B cell (primary cell): ENCODE measurements around the gene TTC28. TPM values are rescaled to one million over a fixed set of nuclear protein-coding genes. Genes with fewer than 3 reads are reported as not detected.
"Not testable (repeated sequence)": the region's sequence is repeated elsewhere in the genome, so short reads cannot be mapped to it uniquely, and the experiment has no call there.

Experiments
- ATAC-seq: fragments of 200-7000 bp; cut with Tn5 transposase; one replicate; pipeline ENCODE4 v1.10.0; 2021; ENCODE audit warnings: low read depth, mild to moderate bottlenecking, moderate number of reproducible peaks, moderate library complexity
- CTCF ChIA-PET: fragments of 350-600 bp; sonication (Branson Sonifier 250); formaldehyde crosslinking; loops from one replicate; lab custom pipeline; 2021; ENCODE audit warnings: antibody characterized with exemption, inconsistent platforms; lab: Charles Lee
- POLR2A ChIA-PET: fragments of 350-600 bp; sonication (Branson Sonifier 250); formaldehyde crosslinking; loops from one replicate; lab custom pipeline; 2021; ENCODE audit warnings: antibody characterized with exemption; lab: Charles Lee
- DNase-seq: peaks from one replicate; pipeline ENCODE4 v3.0.0; 2013
- H2AFZ ChIP-seq: 2 replicates; pipeline ENCODE4 v1.6.1; 2012; ENCODE audit warnings: mild to moderate bottlenecking, low read depth, low read length; ENCODE audit not compliant: insufficient read depth, poor library complexity, severe bottlenecking
- H3K27ac ChIP-seq, 2 donors: 1 replicate in 1 of 2; 2 replicates in 1 of 2; pipeline ENCODE4 v1.5.1; 2012 to 2013; ENCODE audit warnings: low read length in 2 of 2, mild to moderate bottlenecking in 2 of 2, moderate library complexity in 1 of 2
- H3K27me3 ChIP-seq, 4 experiments: fragments of 200-600 bp in 1 of 4; sonication (generic) in 1 of 4; replicated peaks in 1 of 4; 1 replicate in 2 of 4; 2 replicates in 2 of 4; pipeline versions ENCODE4 v1.6.1 to v1.7.0; 2013 to 2016; ENCODE audit warnings: low read length in 3 of 4, mild to moderate bottlenecking in 2 of 4, mixed read lengths in 1 of 4, moderate library complexity in 1 of 4; ENCODE audit not compliant: insufficient read depth in 4 of 4, control insufficient read depth in 3 of 4; ENCODE audit errors: control extremely low read depth in 1 of 4
- H3K36me3 ChIP-seq, 2 experiments: replicated peaks in 1 of 2; 1 replicate in 1 of 2; 2 replicates in 1 of 2; pipeline versions ENCODE4 v1.6.1 to v1.7.1; 2013; ENCODE audit warnings: low read length in 1 of 2; ENCODE audit not compliant: insufficient read depth in 2 of 2, control insufficient read depth in 1 of 2; ENCODE audit errors: control extremely low read depth in 1 of 2, extremely low read depth in 1 of 2
- H3K4me1 ChIP-seq, 2 donors: fragments of 200-600 bp in 1 of 2; sonication (generic) in 1 of 2; 1 replicate in 1 of 2; 2 replicates in 1 of 2; pipeline versions ENCODE4 v1.5.1 to v1.6.1; 2013 to 2017; ENCODE audit warnings: low read length in 2 of 2; ENCODE audit not compliant: control insufficient read depth in 2 of 2, insufficient read depth in 2 of 2
- H3K4me2 ChIP-seq: replicated peaks from 2 replicates; pipeline ENCODE3; 2012; ENCODE audit warnings: mild to moderate bottlenecking, low read depth, low read length; ENCODE audit not compliant: poor library complexity, severe bottlenecking
- H3K4me3 ChIP-seq, 5 experiments: fragments of 200-600 bp in 1 of 5; sonication (generic) in 1 of 5; 1 replicate in 3 of 5; 2 replicates in 2 of 5; pipeline versions ENCODE4 v1.5.1 to v1.7.0; 2011 to 2016; ENCODE audit warnings: low read length in 4 of 5, mild to moderate bottlenecking in 4 of 5, low read depth in 2 of 5, control low read depth in 1 of 5, moderate library complexity in 1 of 5; ENCODE audit not compliant: insufficient read depth in 1 of 5; ENCODE audit errors: control extremely low read depth in 1 of 5, extremely low read depth in 1 of 5
- H3K79me2 ChIP-seq: fragments of 200-600 bp; sonication (generic); one replicate; pipeline ENCODE4 v1.6.0; 2016; ENCODE audit warnings: low read length; ENCODE audit not compliant: control insufficient read depth, insufficient read depth
- H3K9ac ChIP-seq: fragments of 200-600 bp; sonication (generic); 2 replicates; pipeline ENCODE4 v1.6.1; 2017; ENCODE audit warnings: mild to moderate bottlenecking, low read length, moderate library complexity
- H3K9me3 ChIP-seq, 3 donors: one replicate each; pipeline versions ENCODE4 v1.6.1 to v1.7.1; 2013; ENCODE audit warnings: low read length in 2 of 3; ENCODE audit not compliant: control insufficient read depth in 2 of 3, insufficient read depth in 1 of 3; ENCODE audit errors: control extremely low read depth in 1 of 3
- H4K20me1 ChIP-seq: 2 replicates; pipeline ENCODE4 v1.6.0; 2012; ENCODE audit warnings: mild to moderate bottlenecking, low read length; ENCODE audit not compliant: insufficient read depth, control insufficient read depth, poor library complexity, severe bottlenecking
- H3K27ac Mint-ChIP-seq: one replicate; pipeline ENCODE4 v1.8.0; 2021; ENCODE audit warnings: mixed read lengths
- H3K27me3 Mint-ChIP-seq: one replicate; pipeline ENCODE4 v1.8.0; 2021; ENCODE audit warnings: mixed read lengths
- H3K4me1 Mint-ChIP-seq: one replicate; pipeline ENCODE4 v1.8.0; 2021; ENCODE audit warnings: mixed read lengths
- H3K4me3 Mint-ChIP-seq: one replicate; pipeline ENCODE4 v1.8.0; 2021; ENCODE audit warnings: mixed read lengths
- H3K9me3 Mint-ChIP-seq: one replicate; pipeline ENCODE4 v1.8.0; 2022; ENCODE audit warnings: mixed read lengths; ENCODE audit not compliant: insufficient read depth
- CTCF ChIP-seq: fragments of 200-600 bp; IDR thresholded peaks from one replicate; pipeline ENCODE4 v1.8.0; 2022; ENCODE audit warnings: antibody characterized with exemption, mild to moderate bottlenecking
- EZH2 ChIP-seq: IDR thresholded peaks from 2 replicates; pipeline ENCODE4 v1.6.1; 2012; ENCODE audit warnings: borderline replicate concordance, low read depth, mild to moderate bottlenecking, moderate library complexity, low read length; ENCODE audit not compliant: insufficient read depth, poor library complexity, severe bottlenecking
- WGBS: methylation state at CpG from one replicate; pipeline ENCODE4 v1.1.5; 2013; ENCODE audit warnings: missing lambda C conversion rate; ENCODE audit not compliant: insufficient coverage; 5-methylcytosine and 5-hydroxymethylcytosine counted together
- intact Hi-C: fragments of 100-400 bp; cut with micrococcal nuclease; formaldehyde crosslinking; loops from one replicate; pipeline ENCODE4 v1.10.0; 2022
- polyA plus RNA-seq: library from polyadenylated mRNA; depleted of rRNA; stranded (reverse); fragments of >200 nt; gene quantifications from 2 replicates; pipeline ENCODE4 v1.2.3, GENCODE V29; 2012
- total RNA-seq, 2 donors: library from RNA; stranded (reverse); fragments of 120-200 nt in 1 of 2; gene quantifications; 1 replicate in 1 of 2; 2 replicates in 1 of 2; pipeline versions ENCODE4 v1.2.3 to v1.2.4, GENCODE V29; 2013 to 2022

The TTC28 gene
- total and polyA plus RNA-seq, 2 donors (not counting 1 experiment from before 2014, with no cell fraction given), result 4.5 to 7.3 TPM

- Histone ChIP-seq H3K4me1 (no peaks in the 10 kb centered on the region), H3K9ac (no peak overlapping the region), H4K20me1 (no peaks in the 10 kb centered on the region), H3K9me3 (no peaks in the 10 kb centered on the region), H3K27ac (no peak overlapping the region), H3K36me3 (no peaks in the 10 kb centered on the region), H3K4me3 (no peak overlapping the region), H2AFZ (no peak overlapping the region), H3K4me2 (no peak overlapping the region), H3K79me2 (no peaks in the 10 kb centered on the region), H3K27me3 (peaks cover 0 to 2% (median 0%) of the 10 kb centered on the region in 4 experiments)
- no CpG with 5 or more reads among the region's 1 CpG for WGBS
- Mint-ChIP-seq H3K4me3 (no peak overlapping the region), H3K4me1 (no peaks in the 10 kb centered on the region), H3K27ac (no peak overlapping the region), H3K9me3 (no peaks in the 10 kb centered on the region), H3K27me3 (peaks cover 9% of the 10 kb centered on the region)
- ATAC-seq (no peak), DNase-seq (no peak)
- intact Hi-C loops, result no loop called here
- CTCF ChIA-PET, result no interaction called here
- no peak for TF ChIP-seq CTCF
- TF ChIP-seq EZH2, result no peak
- POLR2A ChIA-PET, result no interaction called here
Observed at GRCh38 chr22:28464127-28464526, 215.5 kb downstream of the TTC28 start.

- POLR2A ChIA-PET, H3K79me2 ChIP-seq, intact Hi-C loops, ATAC-seq, H3K9me3 Mint-ChIP-seq, H3K27ac ChIP-seq, H3K4me3 ChIP-seq, H3K27ac Mint-ChIP-seq, H4K20me1 ChIP-seq, H3K4me1 Mint-ChIP-seq, DNase-seq, H3K4me1 ChIP-seq, H3K27me3 ChIP-seq, H3K9ac ChIP-seq, H3K9me3 ChIP-seq, H2AFZ ChIP-seq, H3K4me3 Mint-ChIP-seq, H3K4me2 ChIP-seq, H3K36me3 ChIP-seq, H3K27me3 Mint-ChIP-seq, CTCF ChIA-PET: not testable (repeated sequence)
- WGBS, result no CpG with 5 or more reads among the region's 1 CpG
Observed at GRCh38 chr22:28463408-28463807, 216.2 kb downstream of the TTC28 start.
